Neural cell (in vitro differentiated cells): ENCODE measurements around the gene RAB11FIP4. TPM values are rescaled to one million over a fixed set of nuclear protein-coding genes. Genes with fewer than 3 reads are reported as not detected.

Source experiments
- H2AFZ ChIP-seq: fragments of 200-600, 300-800 bp; sonication (generic), shearing (Covaris generic); 2 replicates; pipeline ENCODE4 v1.6.0; 2014; ENCODE audit warnings: low read depth, mild to moderate bottlenecking, antibody characterized with exemption, low read length, moderate library complexity
- H3F3A ChIP-seq: fragments of 200-600 bp; shearing (Covaris generic); 2 replicates; pipeline ENCODE4 v1.6.1; 2016; ENCODE audit warnings: mild to moderate bottlenecking, moderate library complexity, mixed read lengths, antibody characterized with exemption, low read length; ENCODE audit not compliant: insufficient read depth, poor library complexity, severe bottlenecking
- H3K27ac ChIP-seq: fragments of 200-600, 300-800 bp; sonication (generic), shearing (Covaris generic); 2 replicates; pipeline ENCODE4 v1.5.1; 2014; ENCODE audit warnings: mild to moderate bottlenecking, low read length, moderate library complexity
- H3K27me3 ChIP-seq: fragments of 300-800, 200-600 bp; sonication (generic), shearing (Covaris generic); 2 replicates; pipeline ENCODE4 v1.6.0; 2014; ENCODE audit warnings: mild to moderate bottlenecking, low read depth, low read length, moderate library complexity; ENCODE audit not compliant: insufficient read depth
- H3K36me3 ChIP-seq: fragments of 300-800, 200-600 bp; sonication (generic), shearing (Covaris generic); 2 replicates; pipeline ENCODE4 v1.5.1; 2014; ENCODE audit warnings: mild to moderate bottlenecking, antibody characterized with exemption, low read length, moderate library complexity; ENCODE audit not compliant: insufficient read depth
- H3K4me2 ChIP-seq: fragments of 300-800, 200-600 bp; sonication (generic), shearing (Covaris generic); 2 replicates; pipeline ENCODE4 v1.6.0; 2014; ENCODE audit warnings: mild to moderate bottlenecking, low read length
- H3K4me3 ChIP-seq: fragments of 300-800, 200-600 bp; sonication (generic), shearing (Covaris generic); 2 replicates; pipeline ENCODE4 v1.5.1; 2014; ENCODE audit warnings: mild to moderate bottlenecking, low read length, moderate library complexity
- H3K79me2 ChIP-seq: fragments of 200-600 bp; shearing (Covaris generic); replicated peaks from 2 replicates; pipeline ENCODE4 v1.6.0; 2014; ENCODE audit warnings: mild to moderate bottlenecking, low read length, moderate library complexity; ENCODE audit not compliant: insufficient read depth
- H3K9ac ChIP-seq: fragments of 300-800, 200-600 bp; sonication (generic), shearing (Covaris generic); 2 replicates; pipeline ENCODE4 v1.6.1; 2016; ENCODE audit warnings: mild to moderate bottlenecking, low read length, mixed read lengths
- H3K9me2 ChIP-seq: fragments of 200-600 bp; shearing (Covaris generic); 2 replicates; pipeline ENCODE4 v1.6.1; 2016; ENCODE audit warnings: mild to moderate bottlenecking, low read length, mixed read lengths; ENCODE audit not compliant: insufficient read depth
- H3K9me3 ChIP-seq: fragments of 200-600, 300-800 bp; sonication (generic), shearing (Covaris generic); 2 replicates; pipeline ENCODE4 v1.6.1; 2016; ENCODE audit warnings: mild to moderate bottlenecking, mixed run types, low read length, moderate library complexity, mixed read lengths
- H4K20me1 ChIP-seq: fragments of 200-600 bp; shearing (Covaris generic); 2 replicates; pipeline ENCODE4 v1.6.1; 2016; ENCODE audit warnings: mild to moderate bottlenecking, mixed run types; ENCODE audit not compliant: insufficient read depth
- CTCF ChIP-seq: fragments of 450-650 bp; IDR thresholded peaks from 2 replicates; pipeline ENCODE4 v1.5.1; 2014; ENCODE audit warnings: antibody characterized with exemption, mild to moderate bottlenecking, moderate library complexity; ENCODE audit not compliant: poor library complexity, severe bottlenecking
- EP300 ChIP-seq: fragments of 450-650 bp; conservative IDR thresholded peaks from 2 replicates; pipeline ENCODE4 v1.6.1; 2014; ENCODE audit warnings: antibody characterized with exemption, mild to moderate bottlenecking, moderate library complexity; ENCODE audit not compliant: poor library complexity, severe bottlenecking
- EZH2 ChIP-seq: fragments of 200-600, 300-800 bp; shearing (Covaris generic), sonication (generic); IDR thresholded peaks from 2 replicates; pipeline ENCODE4 v1.6.1; 2014; ENCODE audit warnings: antibody characterized with exemption, low read length, borderline replicate concordance, mild to moderate bottlenecking; ENCODE audit not compliant: insufficient read depth, poor library complexity, severe bottlenecking
- MXI1 ChIP-seq: fragments of 450-650 bp; conservative IDR thresholded peaks from 2 replicates; pipeline ENCODE4 v1.6.1; 2014; ENCODE audit warnings: antibody characterized with exemption, mild to moderate bottlenecking; ENCODE audit not compliant: poor library complexity, severe bottlenecking
- POLR2AphosphoS5 ChIP-seq: IDR thresholded peaks from 2 replicates; pipeline ENCODE4 v1.6.1; 2012
- RAD21 ChIP-seq: fragments of 450-650 bp; conservative IDR thresholded peaks from 2 replicates; pipeline ENCODE4 v1.6.1; 2014; ENCODE audit warnings: antibody characterized with exemption, mild to moderate bottlenecking, moderate library complexity
- REST ChIP-seq: IDR thresholded peaks from 2 replicates; pipeline ENCODE4 v1.6.1; 2012; ENCODE audit warnings: borderline replicate concordance
- SMC3 ChIP-seq: fragments of 450-650 bp; conservative IDR thresholded peaks from 2 replicates; pipeline ENCODE4 v1.6.1; 2014; ENCODE audit warnings: antibody characterized with exemption, mild to moderate bottlenecking, moderate library complexity; ENCODE audit not compliant: poor library complexity
- TAF1 ChIP-seq: IDR thresholded peaks from 2 replicates; pipeline ENCODE4 v1.6.1; 2012; ENCODE audit warnings: low read depth
- polyA plus RNA-seq: library from polyadenylated mRNA; depleted of rRNA; stranded (reverse); fragments of >200 nt; gene quantifications from 2 replicates; pipeline ENCODE4 v1.2.3, GENCODE V29; 2014

RAB11FIP4 gene
- polyA plus RNA-seq, 1 donor from 2014 or later = 14.4 TPM

- H3K36me3 ChIP-seq = no peaks in the 10 kb centered on the region
- H3K27ac ChIP-seq = no peak overlapping the region
- H3K27me3 ChIP-seq = peaks cover 6% of the 10 kb centered on the region
- H4K20me1 ChIP-seq = no peaks in the 10 kb centered on the region
- no peak overlapping the region for H2AFZ ChIP-seq
- no peak overlapping the region for H3K4me2 ChIP-seq
- H3K9ac ChIP-seq = no peak overlapping the region
- TF ChIP-seq REST (no peak), TAF1 (no peak), EP300 (no peak), EZH2 (no peak), CTCF (no peak), POLR2AphosphoS5 (no peak), MXI1 (no peak), SMC3 (no peak), RAD21 (no peak)
- H3K4me3 ChIP-seq = no peak overlapping the region
- H3F3A ChIP-seq = no peaks in the 10 kb centered on the region
- no peaks in the 10 kb centered on the region for H3K9me3 ChIP-seq
- H3K9me2 ChIP-seq = no peaks in the 10 kb centered on the region
- H3K79me2 ChIP-seq = no peaks in the 10 kb centered on the region
Observed at GRCh38 chr17:31386542-31387075, 4.9 kb upstream of the RAB11FIP4 start.

- Histone ChIP-seq H3K4me3 (no peak overlapping the region), H3K27ac (no peak overlapping the region), H3K36me3 (no peaks in the 10 kb centered on the region), H3K9me3 (no peaks in the 10 kb centered on the region), H3K27me3 (peaks cover 12% of the 10 kb centered on the region), H4K20me1 (no peaks in the 10 kb centered on the region), H3F3A (no peaks in the 10 kb centered on the region), H3K9ac (no peak overlapping the region), H3K79me2 (no peaks in the 10 kb centered on the region), H3K4me2 (no peak overlapping the region), H3K9me2 (no peaks in the 10 kb centered on the region), H2AFZ (no peak overlapping the region)
- TF ChIP-seq RAD21 (no peak), SMC3 (no peak)
Observed at GRCh38 chr17:31387438-31387837, 4.0 kb upstream of the RAB11FIP4 start.

- Histone ChIP-seq H3K9me3 (no peaks in the 10 kb centered on the region), H4K20me1 (no peaks in the 10 kb centered on the region), H3K27me3 (peaks cover 21% of the 10 kb centered on the region), H3K27ac (no peak overlapping the region), H3K4me3 (no peak overlapping the region), H3K9ac (no peak overlapping the region), H3K4me2 (no peak overlapping the region), H3K9me2 (no peaks in the 10 kb centered on the region), H3K79me2 (no peaks in the 10 kb centered on the region), H3F3A (no peaks in the 10 kb centered on the region), H2AFZ (no peak overlapping the region), H3K36me3 (no peaks in the 10 kb centered on the region)
- TF ChIP-seq TAF1 = no peak
Observed at GRCh38 chr17:31388351-31388750, 3.1 kb upstream of the RAB11FIP4 start.
